Brain pericyte (primary cell): ENCODE measurements around the gene BCAP31.

ENCODE experiments used
- DNase-seq: peaks from one replicate; pipeline ENCODE4 v3.0.0-alpha.2; 2012; ENCODE audit warnings: low read depth, low spot score

The BCAP31 gene

DNA sequence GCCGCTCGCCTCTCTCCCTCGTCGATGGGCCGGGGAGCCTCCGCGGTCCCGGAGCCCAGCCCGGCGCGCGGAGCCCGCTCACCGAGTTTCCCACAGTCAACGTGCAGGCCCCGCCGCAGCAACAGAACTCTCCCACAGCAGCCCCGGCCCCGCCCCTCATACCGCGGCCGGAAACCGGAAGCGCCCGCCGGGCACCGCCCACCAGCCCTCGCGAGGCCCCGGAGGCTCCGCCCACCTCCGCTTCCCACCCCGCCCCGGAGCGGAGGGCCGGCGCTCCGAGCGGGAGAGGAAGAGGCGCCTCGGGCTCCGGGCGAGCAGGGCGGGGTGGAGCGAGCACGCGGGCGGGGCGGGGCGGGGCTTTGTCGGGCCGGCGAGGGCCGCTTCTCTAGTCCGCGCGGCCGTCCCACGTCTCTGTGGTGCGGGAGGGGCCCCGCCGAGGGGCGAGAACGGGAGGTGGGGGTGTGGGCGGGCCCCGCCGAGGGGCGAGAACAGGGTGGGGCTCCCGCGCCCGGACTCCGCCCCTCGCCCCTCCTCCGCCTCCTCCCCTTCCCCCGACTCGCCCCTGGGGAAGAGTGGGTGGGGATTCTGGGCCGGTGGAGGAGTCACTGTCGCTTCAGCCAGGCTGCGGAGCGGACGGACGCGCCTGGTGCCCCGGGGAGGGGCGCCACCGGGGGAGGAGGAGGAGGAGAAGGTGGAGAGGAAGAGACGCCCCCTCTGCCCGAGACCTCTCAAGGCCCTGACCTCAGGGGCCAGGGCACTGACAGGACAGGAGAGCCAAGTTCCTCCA lies at the start of gene BCAP31, which contains the start of gene ABCD1:
BCAP31 (minus strand) TSS at position 136 of the 787 bp plus-strand sequence. CDS start 1,143 bp downstream, outside the sequence.
ABCD1 (plus strand) TSS at position 605 of the 787 bp plus-strand sequence. CDS start 411 bp downstream, outside the sequence.
- no peak for DNase-seq

DNA sequence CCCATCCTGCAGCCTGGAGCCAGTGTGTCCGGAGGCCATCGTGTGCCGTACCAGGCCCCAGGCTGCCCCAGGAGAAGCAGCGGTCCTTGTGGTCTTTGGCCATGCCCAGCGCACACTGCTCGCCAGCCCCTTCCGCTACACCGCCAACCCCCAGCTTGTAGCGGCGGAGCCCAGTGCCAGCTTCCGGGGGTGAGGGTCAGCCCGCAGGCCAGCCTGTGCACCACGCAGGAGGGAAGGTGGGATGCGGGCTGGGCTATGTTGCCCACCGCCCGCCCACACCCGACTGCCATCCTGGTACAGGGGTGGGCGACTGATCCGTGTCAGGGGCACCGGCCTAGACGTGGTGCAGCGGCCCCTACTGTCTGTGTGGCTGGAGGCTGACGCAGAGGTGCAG lies 49.0 kb upstream of the BCAP31 start:
- DNase-seq, result no peak

DNA sequence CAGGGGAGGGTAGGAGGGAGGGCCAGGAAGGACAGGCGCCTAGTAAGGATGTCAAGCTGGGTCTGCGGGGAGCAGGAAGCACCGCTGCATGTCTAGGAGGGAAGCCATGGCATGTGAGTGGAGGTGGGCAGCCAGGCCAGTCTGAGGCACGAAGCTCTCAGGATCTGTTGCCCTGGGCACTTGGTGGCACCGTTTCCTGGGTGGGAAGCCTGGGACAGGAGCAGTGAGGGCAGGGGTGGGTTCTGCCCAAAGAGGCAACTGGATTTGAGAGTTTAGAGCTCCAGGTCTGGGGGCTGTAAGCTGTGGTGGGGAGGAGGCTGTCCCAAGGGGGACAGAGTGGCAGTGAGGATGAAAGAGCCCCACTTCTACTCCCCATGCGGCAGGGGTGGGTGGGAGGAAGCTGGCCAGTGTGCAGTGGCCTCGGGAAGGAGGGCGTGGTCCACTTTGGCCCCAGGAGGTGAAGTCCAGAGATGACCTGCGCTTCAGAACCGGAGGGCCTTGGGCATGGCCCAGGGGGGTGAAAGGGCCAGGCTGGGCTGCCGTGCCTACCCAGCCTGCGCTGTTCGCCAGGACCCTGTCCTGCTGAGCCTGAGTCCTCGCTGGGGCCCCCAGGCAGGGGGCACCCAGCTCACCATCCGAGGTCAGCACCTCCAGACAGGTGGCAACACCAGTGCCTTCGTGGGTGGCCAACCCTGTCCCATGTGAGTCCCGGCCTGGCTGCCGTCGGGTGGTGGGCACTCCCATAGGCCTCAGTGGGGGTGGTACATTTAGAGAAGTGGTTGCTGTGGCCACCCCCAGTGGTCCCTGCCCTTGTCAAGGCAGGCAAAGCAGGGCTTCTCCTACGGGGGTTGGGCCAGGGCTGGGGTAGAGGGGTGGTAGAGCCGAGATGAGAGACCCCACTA lies 48.4 kb upstream of the BCAP31 start:
- DNase-seq, result no peak

DNA sequence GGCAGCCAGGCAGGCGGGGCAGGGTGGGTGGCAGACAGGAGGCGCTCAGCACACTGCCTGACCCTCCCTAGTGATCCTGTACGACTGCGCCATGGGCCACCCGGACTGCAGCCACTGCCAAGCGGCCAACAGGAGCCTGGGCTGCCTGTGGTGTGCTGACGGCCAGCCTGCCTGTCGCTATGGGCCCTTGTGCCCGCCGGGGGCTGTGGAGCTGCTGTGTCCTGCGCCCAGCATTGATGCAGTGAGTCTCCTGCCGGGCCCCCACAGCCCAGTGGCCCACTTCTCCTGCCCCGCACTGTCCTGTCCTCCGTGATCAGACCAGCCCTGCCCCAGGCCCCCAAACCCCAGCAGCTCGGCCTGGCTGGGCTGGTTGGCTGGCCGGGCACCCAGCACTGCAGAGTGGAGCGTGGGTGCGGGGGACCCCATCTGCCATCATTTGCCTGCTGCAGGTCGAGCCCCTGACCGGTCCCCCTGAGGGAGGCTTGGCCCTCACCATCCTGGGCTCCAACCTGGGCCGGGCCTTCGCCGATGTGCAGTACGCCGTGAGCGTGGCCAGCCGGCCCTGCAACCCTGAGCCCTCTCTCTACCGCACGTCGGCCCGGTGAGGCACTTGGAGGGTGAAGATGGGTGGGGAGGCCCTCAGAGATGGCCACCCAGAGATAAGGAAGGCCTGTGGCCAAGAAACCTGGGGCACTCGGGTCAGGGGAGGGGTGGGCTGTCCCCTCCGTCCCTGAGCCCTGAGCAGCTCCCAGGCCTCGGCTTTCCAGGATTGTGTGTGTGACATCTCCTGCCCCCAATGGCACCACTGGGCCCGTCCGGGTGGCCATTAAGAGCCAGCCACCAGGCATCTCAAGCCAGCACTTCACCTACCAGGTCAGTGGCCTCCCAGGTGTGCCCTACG lies 47.5 kb upstream of the BCAP31 start:
- DNase-seq, result no peak

DNA sequence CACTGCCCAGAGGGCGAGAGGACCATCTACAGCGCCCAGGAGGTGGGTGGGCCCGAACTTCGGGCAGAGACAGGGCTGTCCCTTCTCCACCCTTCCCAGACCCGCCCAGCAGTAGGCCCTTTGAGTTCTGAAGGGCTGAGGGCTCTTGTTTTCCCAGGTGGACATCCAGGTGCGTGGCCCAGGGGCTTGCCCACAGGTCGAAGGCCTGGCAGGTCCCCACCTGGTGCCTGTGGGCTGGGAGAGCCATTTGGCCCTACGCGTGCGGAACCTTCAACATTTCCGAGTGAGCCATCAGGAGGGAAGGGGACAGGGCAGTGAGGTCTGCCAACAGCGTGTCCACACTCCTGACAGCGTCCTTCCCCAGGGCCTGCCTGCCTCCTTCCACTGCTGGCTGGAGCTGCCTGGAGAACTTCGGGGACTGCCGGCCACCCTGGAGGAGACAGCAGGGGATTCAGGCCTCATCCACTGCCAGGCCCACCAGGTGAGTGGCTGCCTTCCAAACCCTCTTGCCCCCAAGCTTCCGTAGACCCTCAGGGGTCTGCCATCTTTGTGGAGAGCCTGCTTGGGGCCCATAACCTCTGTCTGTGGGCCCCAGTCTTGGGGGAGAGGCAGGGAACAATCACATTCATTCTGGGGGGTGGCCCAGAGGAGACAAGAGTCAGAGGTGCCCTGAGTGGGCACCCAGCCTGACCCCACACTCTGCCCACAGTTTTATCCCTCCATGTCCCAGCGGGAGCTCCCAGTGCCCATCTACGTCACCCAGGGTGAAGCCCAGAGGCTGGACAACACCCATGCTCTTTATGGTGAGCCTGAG lies 46.6 kb upstream of the BCAP31 start:
- no peak for DNase-seq

DNA sequence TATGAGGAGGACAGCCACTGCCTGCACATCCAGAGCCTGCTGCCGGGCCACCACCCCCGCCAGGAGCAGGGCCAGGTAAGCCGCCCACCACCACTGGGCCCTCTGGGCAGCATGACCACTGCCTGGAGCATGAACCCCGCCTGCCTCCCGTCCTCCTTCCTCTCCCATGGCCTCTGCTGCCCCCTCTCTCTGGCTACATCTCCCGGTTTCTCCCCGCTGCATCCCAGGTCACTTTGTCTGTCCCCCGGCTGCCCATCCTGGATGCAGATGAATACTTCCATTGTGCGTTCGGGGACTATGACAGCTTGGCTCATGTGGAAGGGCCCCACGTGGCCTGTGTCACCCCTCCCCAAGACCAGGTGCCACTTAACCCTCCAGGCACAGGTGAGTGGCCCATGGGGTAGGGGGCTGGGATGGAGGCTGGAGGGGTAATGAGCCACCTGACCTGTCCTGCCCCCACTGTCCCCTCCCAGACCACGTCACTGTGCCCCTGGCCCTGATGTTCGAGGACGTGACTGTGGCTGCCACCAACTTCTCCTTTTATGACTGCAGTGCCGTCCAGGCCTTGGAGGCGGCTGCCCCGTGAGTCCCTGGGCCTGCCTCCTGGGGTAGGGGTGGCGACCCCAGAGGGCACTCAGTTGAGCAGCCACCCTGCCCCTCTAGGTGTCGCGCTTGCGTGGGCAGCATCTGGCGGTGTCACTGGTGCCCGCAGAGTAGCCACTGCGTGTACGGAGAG lies 45.8 kb upstream of the BCAP31 start:
- DNase-seq, result no peak

DNA sequence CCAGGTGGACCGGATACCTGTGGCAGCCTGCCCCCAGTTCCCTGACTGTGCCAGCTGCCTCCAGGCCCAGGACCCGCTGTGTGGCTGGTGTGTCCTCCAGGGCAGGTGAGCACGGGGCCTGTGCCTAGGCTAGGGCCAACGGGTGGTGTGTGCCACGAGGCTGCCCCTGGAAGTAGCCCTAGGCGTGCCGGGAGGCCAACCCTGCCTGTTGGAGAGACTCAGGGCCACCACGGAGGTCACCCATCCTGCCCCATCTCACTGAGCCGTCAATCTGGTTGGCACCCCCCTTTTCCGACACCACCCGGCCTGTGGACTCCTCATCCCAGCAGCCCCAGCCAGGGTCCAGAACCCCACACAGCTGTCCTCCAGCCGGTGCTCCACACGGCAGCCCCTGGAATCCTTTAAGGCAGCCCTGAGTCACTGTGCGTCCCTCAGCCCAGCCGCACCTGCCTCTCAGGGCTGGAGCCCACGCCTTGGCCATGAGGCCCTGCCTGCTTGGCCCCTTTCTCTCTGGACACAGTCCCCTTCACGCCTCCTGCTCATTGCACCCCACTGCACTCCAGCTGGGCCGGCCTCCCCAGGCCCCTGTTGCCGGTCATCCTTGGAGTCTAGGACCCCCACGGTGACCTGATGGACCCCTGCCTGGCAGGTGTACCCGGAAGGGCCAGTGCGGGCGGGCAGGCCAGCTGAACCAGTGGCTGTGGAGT lies 45.1 kb upstream of the BCAP31 start:
- no peak for DNase-seq

DNA sequence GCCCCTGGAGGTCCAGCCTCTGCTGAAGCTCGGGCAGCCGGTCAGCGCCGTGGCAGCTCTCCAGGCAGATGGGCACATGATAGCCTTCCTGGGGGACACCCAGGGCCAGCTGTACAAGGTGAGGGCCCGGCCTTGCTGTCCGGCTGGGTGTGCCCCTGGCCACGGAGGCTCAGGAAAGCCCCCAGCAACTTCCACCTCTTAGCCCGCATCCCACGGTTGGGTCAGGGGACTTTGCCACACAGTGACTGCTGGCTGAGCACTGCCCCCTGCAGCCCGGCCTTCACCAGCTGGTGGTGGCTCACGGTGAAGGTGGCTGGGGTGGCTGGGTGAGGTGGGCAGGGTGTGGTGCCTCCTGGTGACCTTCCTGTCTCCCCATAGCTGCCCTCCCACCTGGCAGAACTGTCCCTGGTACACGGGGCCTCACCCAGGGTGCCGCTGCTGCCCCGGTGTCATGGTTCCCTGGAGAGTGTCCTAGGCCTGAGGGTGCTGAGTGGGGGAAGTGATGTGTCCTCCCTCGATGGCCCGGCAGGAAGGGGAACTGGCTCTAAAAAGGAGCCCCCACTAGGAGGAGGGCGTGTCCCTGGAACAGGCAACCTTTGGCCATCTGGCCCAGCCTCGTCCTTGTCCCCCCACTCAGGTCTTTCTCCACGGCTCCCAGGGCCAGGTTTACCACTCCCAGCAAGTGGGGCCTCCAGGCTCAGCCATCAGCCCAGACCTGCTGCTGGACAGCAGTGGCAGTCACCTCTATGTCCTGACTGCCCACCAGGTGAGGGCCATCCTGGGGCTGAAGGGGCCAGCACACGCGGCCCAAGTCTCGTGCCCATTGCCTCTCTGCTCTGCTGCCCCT lies 44.3 kb upstream of the BCAP31 start:
- no peak for DNase-seq

DNA sequence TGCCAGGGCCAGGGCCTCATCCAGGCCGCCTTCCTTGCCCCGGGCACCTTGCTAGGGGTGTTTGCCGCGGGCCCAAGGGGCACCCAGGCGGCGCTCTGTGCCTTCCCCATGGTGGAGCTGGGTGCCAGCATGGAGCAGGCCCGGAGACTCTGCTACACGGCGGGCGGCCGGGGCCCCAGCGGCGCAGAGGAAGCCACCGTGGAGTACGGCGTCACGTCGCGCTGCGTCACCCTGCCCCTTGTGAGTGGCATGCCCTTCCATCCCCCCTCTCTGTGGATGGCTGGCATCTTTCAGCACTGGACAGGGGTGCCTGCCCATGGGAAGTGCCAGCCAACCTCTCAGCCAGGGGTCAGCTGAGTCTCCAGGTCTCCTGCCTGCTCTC lies 43.5 kb upstream of the BCAP31 start:
- DNase-seq, result no peak

DNA sequence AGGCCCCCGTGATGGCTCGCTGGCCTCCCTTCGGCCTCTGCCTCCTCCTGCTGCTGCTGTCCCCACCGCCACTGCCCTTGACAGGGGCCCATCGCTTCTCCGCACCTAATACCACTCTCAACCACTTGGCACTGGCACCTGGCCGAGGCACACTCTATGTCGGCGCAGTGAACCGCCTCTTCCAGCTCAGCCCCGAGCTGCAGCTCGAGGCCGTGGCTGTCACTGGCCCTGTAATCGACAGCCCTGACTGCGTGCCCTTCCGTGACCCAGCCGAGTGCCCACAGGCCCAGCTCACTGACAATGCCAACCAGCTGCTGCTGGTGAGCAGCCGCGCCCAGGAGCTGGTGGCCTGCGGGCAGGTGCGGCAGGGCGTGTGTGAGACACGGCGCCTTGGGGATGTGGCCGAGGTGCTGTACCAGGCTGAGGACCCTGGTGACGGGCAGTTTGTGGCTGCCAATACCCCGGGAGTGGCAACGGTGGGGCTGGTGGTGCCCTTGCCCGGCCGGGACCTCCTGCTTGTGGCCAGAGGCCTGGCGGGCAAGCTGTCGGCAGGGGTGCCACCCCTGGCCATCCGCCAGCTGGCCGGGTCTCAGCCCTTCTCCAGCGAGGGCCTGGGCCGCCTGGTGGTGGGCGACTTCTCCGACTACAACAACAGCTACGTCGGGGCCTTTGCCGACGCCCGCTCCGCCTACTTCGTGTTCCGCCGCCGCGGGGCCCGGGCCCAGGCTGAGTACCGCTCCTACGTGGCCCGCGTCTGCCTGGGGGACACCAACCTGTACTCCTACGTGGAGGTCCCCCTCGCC lies 42.9 kb upstream of the BCAP31 start:
- DNase-seq, result no peak

DNA sequence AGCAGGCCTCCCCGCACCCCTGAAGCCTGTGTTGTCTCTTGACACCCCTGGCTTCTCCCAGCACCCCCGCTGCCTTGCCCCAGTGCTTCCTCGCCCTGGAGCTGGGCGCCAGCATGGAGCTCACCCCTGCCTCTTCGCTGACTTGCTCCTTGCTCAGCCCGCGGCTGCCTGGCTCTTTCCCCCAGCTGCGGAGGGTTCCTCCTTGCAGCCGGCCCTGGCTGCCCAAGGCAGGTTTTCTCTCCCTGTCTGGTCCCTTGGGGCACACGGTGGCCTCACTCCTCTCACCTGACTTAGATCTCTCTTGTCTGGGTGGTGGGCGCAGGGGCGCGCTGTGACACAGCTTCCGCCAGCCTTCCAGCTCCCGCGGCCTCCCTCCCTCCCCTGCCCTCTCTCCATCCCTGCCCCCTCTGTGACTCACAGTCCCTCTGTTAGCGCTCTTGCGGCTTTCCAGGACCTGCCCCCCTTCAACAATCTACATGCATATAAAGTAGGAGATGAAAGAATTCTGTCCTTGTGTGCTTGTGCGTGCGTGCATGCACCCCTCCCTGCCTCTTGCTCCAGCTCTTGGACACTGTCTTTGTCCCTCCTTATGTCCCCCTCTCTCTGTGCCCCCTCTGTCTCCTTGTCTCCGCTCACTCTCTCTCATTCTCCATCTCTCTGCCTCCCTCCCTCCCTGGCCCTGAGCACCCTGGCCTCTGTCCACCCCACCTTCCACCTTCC lies 42.1 kb upstream of the BCAP31 start:
- DNase-seq, result no peak

DNA sequence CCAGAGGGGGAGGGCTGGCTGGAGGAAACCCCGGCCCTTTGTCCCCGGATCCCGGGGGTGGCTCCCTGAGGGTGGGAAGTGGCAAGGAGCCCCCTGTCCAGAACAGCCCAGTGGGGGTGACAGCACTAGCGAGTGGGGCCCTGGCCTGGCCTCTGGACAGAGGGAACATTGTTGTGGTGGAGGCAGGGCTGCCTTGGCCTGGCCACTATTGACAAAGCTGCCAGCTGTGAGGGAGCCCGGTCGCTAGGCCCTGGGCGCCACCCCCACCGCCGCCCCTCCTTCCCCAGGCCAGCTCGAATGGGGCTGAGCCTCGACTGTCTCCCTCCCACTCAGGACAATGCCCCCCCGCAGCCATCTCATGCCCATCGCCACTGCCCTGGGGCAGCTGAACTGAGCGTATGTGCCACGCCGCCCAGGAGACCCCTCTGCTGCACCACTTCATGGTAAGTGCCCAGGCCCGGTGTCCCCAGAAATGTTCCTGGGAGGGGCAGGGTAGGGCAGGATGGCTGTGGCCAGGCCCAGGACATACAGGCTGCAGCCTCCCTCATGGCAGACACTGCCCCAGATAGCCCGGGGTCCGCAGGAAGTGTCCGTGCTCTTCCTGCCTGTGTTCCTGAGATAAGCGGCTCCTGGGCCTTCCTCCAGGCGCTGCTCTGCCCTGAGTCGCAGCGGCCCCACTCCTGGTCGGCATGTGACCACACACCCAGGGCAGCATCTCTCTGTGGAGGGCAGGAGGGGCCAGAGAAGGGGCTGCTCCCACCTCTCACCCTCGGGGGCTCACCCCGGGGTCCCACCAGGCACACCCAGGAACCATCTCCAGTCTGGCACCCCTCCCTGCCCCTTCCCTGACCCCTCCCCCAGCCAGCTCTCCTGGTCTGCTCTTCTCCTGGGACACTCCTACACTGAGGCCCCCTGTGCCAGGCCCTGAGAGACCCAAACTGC lies 41.2 kb upstream of the BCAP31 start:
- DNase-seq, result no peak

DNA sequence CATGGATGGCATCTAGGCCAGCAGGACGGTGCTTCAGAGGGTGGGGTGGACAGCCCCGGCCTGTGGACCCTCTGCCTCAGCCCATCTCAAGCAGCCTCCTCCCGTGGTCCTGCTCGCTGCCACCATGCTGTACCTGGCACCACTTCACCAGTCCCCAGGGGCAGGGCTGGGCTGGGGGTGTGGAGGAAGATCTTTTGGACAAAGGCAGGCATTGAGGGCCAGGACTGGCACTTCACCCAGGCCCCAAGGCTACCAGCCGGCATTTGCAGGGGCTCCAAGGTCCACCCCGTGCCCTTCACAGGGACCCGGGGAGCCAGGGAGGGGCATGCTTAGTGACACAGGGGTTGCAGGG lies 40.6 kb upstream of the BCAP31 start:
- no peak for DNase-seq

DNA sequence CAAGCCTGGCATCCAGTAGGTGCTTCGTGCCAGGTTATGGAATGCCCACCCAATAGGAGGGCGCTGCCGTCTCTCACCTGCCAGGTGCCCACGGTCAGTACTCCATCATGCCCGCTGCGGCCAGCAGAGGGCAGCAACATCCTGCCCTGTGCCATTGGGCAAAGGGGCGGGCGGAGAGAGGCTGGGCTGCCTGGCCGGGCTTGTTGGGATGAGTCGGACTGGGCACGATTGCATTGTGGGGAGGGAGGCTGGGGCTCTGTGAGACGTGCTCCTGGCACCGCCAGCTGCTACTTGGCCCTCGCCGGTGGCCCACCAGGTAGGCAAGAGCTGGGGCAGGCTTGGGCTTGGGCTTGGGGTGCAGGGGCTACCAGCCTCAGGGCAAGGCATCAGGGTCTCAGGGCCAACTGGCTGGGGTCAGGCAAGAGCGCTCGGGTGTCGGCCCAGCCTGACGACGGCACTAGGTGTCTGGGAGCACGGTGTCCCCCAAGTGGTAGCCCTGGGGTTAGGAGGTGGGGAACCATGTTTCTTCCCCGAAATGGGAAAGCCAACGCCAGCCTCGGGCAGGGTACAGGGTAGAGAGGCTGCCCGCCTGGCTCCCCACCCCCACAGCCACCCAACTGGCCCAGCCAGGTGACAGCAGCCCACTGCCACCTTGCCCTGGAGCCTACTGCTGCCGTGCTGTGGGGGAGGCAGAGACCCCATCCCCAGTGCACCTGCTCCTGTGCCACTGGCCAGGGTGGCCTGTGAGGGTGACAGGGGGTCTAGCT lies 40.0 kb upstream of the BCAP31 start, which contains the start of gene PLXNB3:
PLXNB3 (plus strand) TSS at position 261 of the 767 bp plus-strand sequence. CDS start 1,287 bp downstream, outside the sequence.
- DNase-seq, result peak; percentile 12
